RKO (cell line): ENCODE data around the gene DLGAP1.

Experiments
- DNase-seq: peaks from one replicate; pipeline ENCODE4 v3.0.0-alpha.2; 2016; ENCODE audit warnings: low spot score

The DLGAP1 gene

DNA sequence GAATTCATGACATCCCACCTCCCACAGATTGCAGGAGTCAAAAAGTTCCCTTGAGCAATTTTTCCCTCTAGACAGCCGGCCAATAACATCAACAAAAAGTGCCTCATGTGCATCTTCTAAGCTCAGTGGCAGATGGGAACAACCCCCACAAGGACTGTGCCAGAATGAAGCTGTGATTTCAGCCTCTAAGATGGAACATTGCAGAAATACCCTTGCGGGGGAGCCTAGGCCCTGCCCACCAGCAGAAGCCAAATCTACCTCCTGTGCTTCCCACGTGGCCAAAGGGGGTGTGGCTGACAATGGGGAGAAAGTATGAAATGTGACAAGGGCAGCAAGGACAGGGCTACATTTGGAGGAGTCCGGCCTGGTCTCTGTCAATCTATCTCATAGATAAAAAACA, 522.8 kb downstream of the DLGAP1 start:
- no peak for DNase-seq

DNA sequence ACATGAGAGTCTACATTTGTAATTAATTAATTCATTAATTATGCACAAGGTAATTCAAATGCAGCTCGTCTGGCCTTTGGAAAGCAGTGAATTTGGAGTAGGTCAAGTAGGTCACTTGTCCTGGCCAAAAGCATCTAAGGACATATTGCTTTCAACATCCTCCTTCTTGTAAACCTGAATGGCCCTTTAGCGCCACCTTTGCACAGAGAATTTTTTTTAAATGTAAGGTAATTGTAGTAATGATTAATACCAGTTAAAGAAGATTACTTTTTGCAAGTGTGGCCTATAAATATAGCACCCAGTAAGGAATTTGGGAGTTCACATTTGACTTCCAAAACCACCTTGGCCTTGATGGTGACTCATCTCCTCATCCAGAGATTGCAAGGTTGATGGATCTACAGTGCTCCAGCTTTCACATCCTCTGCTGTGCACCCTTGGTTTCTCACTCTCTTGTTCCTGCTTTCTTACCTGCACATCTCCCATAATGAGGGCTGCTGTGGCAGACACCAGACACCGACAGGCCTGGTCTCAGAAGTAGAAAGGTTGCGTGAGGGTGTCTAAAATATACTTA, 523.5 kb downstream of the DLGAP1 start:
- no peak for DNase-seq

DNA sequence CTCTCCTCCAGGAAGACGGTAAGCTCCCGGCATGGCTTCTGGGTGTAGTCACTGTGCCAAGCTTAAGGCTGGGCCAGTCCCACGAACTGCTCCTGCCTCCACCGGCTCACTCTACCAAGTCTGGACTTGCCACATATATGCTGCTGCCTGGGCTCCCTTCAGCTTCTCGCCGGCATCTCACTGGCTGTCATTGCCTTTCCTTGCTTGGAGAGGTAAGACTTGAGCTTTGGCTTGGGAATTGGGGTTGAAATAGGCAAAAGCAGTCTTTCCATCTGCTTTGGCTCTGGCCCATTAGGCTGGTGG, 524.1 kb downstream of the DLGAP1 start:
- no peak for DNase-seq

GRCh38 chr18:3930126-3931012, 524.7 kb downstream of the DLGAP1 start:
- no peak for DNase-seq

GRCh38 chr18:3924455-3924854, 530.7 kb downstream of the DLGAP1 start:
- no peak for DNase-seq

DNA sequence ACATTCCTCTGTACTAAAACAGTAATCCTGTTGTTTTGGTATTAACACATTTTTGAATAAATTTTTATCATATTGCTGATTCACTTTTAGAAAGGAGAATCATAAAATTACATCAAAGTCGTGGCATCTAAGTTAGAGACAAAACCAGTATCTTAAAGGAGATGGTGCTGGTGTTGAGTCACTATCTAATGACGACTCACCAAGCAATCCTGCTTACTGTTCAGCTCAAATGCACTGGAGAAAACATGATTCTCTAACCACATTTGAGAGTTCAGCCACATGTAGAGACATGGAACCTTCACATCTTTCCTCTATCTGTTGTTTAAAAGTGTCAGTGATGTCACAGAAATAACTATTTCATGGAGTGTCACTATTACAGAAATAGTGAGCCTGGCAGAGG, 531.4 kb downstream of the DLGAP1 start:
- DNase-seq: no peak

DNA sequence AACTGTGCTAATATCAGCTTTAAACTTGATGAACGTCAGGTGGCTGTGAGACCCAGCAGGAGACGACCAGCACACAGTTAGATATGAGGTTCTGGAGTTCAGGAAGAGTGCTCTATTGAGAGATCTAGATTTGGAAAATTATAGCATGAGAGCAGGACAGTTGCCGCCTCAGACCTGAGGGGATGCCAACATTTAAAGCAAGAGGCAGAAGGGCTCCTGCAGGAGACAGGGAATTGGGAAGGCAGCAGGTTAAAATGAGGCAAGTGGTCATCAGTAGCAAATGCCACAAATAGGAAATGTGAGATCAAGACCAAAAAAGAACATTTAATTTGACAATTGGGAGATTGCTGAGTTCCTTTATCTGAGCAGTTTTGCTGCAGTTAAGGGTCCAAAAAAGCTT, 533.3 kb downstream of the DLGAP1 start:
- DNase-seq: no peak

GRCh38 chr18:3920832-3921231, 534.3 kb downstream of the DLGAP1 start:
- no peak for DNase-seq

DNA sequence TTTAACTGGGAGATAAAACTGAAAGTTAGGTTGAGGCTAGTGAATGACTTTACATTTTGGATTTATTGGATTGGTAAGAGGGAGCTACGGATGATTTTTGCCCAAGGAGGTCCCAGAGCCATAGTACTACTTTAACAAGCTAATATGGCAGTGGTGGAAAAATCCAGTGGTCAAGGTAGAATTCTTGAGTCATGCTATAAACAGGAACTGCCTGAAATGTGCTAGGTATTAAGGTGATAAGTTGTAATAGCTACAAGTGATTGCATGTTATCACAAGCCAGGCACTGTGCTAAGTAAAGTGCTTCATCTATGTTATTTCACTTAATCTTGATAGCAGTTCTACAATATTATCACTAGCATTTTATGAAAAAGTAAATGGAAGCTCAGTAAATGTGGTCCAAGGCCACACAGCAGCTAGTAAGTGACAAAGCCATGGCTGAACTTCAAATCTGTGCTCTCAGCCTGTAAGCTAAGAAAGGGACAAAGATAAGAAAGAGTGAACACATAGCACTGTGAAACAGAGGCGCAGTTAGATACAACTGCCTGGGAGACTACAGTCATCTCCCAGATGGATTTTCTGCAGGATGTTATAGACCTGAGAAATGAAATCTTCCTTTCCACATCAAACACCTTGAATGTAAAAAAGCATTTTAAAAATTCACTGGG, 535.6 kb downstream of the DLGAP1 start:
- DNase-seq: no peak

- no peak for DNase-seq
These were observed 539.0 kb downstream of the DLGAP1 start for GRCh38 chr18:3916082-3916481.

- no peak for DNase-seq
These were observed 540.1 kb downstream of the DLGAP1 start for GRCh38 chr18:3914833-3915610.

DNA sequence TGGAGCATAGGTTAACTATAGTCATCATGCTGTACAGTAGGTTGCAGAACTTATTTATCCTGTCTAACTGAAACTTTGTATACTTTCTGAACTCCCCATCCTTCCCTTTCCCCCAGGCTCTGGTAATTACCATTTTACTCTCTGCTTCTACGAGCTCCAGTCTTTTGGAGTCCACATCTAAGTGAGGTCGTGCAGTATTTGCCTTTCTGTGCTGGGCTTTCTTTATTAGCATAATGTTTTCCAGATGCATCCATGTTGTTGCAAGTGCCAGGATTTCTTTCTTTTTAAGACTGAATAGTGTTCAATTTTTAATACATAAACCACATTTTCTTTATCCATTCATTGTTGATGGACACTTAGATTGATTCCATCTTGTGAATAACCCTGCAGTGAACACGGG, 541.0 kb downstream of the DLGAP1 start:
- DNase-seq: no peak

DNA sequence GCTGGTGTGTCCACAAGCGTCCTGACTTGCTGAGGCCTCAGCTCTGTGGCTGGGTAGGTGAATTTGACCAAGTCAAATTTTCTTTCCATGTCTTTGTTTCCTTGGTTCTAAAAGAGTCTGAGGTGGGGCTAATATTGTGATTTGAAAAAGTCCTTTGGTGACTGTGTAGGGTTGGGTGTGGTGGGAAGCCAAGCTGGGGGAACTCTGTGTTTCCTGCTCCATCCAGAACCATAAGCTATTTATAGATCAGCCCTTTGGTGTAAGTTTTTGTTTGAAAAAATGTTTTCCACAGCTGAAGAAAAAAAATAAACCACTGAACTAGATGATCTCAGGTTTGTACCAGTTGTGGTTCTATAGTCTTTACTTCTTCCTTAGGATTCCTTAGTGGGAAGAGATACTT, 542.4 kb downstream of the DLGAP1 start:
- no peak for DNase-seq

GRCh38 chr18:3911413-3911812, 543.7 kb downstream of the DLGAP1 start:
- DNase-seq: no peak

DNA sequence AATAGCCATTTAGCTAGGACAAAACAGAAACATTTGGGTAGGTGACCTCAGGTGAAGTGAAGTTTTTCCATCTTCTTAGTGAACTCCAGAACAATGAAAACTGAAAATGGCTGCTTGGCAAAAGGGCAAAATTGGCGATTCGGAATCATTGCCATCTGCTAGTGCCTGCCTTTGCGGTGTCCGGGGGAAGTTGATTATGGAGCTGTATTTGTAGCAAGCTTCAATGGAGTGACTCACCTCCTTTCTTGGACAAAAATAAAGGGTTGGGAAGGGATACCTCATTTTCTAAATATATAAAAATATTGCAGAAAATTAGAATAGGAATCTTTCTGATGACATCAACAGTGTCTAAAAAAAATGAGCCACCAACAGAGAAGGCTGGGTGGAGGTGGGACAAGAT, 544.6 kb downstream of the DLGAP1 start:
- no peak for DNase-seq

DNA sequence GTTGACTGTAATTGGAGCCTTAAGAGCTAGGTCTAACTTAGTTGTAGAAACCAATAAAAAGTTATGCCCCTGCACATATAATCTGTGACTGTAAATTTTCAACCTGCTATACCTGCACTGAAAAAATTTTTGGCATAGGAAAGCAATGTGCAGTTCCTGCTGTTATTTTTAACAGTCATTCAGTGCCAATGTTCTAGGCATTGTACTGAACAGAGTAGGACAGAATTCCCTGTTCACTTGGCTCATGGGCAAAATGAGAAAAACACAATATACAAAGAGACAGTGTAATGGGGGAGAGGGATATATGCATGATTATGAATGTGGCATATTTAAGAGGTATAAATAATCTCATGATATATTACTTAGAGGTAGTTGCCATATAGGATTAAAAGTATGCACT, 547.2 kb downstream of the DLGAP1 start:
- DNase-seq: no peak

DNA sequence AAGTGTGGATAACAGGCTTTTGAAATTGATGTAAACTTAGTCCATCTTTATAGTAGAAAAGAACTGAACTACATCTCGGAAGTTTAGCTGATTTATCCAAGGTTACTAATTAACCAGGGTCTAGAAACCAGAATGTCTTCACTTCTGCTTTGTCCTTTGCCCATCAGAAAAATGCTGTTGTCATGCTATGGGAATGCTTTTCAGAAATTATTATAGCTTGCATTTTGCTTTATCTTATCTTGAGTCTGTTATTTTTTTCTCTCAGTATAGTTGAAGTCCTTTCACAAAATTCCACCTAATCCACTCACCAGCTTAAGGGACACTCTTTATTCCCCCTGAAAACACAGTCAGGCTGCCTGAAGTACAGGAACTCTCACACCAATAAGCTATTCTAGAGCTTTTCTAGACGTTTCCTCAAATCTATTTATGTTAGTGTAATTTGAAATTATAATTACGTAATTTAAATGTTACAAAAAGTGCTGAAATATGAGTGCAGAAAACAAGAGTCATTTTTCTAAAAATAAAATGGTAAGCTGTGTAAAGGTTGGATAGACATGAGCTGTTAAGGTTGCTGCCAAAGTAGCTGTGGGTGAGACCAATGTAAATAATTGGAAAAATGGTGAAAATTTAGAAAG, 548.9 kb downstream of the DLGAP1 start:
- no peak for DNase-seq

- peak; percentile 31 for DNase-seq
These were observed 551.8 kb downstream of the DLGAP1 start for GRCh38 chr18:3903337-3903736.

DNA sequence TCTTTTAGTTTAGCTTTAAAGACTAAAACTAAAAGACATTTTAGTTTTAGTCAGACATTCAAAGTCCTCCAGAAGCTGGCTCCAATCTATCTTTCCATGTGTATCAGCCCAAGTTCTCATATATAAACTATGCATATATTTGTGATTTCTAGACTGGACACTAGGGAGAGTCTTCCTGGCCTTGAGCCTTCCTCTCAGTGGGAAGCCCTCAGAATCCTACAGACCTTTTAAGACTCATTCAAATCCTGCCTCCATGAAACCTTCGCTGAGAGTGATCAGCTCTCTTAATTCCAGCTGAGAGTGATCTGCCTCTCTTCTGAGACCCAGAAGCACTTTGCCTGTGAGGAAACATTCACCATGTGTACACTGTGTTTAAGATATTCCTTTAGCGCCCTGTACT, 552.4 kb downstream of the DLGAP1 start:
- DNase-seq: no peak

DNA sequence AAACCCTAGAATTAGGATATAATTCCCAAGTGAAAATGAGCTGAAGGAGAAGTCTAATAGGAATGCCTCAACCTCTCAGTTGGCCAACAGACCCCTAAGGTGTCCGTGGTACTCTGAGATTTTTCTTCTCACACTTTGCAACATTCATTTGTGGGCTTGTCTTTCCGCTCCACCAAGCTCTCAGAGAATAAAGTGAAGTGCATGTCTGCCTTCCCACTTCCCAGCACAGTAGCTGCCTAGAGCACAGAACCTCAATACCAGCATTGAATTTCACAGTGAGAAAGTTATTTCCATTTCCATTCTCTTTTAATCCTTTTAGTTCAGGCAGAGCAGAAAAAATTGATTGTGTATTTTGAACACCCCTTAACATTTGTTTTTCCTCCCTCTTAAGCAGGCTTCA, 553.3 kb downstream of the DLGAP1 start:
- no peak for DNase-seq

DNA sequence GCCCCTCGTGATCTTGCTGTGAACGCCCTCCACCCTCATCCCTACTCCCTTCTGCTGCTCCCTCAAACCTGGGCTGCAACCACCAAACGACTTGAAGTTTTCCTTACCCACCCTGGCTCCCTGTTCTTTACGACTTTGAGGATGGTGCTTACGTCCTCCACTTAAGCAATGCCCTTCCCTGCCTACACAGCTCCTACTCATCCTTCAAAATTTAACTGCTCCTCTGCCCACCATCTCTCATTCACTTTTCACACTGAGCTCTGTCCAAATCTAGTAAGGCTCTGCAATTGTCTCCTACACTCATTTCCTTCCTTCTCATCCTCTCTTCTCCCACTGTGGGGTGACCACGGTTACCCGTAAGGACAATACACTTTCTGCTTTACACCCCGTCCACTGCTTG, 554.1 kb downstream of the DLGAP1 start:
- no peak for DNase-seq

DNA sequence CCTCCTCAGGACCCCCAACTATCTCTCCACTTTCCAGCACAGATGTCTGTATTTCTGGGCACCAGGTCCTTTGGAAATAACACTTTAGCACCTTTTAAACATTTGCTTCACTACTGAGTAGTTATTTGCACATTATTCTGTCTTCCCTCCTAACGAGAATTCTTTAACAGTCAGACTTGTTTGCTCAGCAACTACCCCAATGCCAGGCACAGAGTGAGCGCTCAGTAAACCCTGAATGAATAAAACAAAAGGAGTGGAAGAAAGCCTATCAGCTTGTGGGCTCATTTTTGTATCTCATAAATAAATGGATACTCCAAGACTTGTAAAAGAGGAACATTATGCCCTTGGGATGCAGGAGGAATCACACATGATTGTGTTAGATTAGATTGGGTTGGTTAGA, 554.8 kb downstream of the DLGAP1 start:
- DNase-seq: no peak
